ENCODE results near the gene RTN3. TPM values are rescaled to one million over a fixed set of nuclear protein-coding genes. Genes with fewer than 3 reads are reported as not detected.

Gene RTN3
- polyA plus RNA-seq, 1 donor from 2014 or later, result 283 TPM

DNA sequence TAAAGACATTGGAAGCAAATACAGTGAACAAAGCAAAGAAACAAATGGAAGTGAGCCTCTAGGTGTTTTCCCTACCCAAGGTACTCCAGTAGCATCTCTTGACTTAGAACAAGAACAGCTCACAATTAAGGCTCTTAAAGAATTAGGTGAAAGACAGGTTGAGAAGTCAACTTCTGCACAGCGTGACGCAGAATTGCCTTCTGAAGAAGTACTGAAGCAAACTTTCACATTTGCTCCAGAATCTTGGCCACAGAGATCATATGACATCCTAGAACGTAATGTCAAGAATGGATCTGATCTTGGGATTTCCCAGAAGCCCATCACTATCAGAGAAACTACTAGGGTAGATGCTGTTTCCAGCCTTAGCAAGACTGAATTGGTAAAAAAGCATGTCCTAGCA is 39.3 kb downstream of the RTN3 start (continued):
- TF ChIP-seq, protein P1, sequence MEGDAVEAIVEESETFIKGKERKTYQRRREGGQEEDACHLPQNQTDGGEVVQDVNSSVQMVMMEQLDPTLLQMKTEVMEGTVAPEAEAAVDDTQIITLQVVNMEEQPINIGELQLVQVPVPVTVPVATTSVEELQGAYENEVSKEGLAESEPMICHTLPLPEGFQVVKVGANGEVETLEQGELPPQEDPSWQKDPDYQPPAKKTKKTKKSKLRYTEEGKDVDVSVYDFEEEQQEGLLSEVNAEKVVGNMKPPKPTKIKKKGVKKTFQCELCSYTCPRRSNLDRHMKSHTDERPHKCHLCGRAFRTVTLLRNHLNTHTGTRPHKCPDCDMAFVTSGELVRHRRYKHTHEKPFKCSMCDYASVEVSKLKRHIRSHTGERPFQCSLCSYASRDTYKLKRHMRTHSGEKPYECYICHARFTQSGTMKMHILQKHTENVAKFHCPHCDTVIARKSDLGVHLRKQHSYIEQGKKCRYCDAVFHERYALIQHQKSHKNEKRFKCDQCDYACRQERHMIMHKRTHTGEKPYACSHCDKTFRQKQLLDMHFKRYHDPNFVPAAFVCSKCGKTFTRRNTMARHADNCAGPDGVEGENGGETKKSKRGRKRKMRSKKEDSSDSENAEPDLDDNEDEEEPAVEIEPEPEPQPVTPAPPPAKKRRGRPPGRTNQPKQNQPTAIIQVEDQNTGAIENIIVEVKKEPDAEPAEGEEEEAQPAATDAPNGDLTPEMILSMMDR (IDR thresholded peaks at IDR 0.05; ENCODE audit: poor library complexity, severe bottlenecking), result no peak

DNA sequence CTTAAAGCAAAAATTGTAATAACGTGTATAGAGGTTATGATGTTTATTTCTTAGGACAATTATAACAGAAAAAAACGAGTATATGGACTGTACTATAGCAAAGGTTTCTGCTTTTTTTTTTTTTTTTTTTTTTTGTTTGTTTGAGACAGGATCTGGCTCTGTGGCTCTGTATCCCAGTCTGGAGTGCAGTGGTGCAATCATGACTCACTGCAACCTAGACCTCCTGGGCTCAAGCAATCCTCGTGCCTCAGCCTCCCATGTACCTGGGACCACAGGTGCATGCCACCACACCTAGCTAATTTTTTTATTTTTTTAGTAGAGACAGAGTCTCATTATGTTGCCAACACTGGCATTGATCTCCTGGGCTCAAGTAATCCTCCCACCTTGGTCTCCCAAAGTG is 48.0 kb downstream of the RTN3 start:
- Histone ChIP-seq H3K9me3 (ENCODE audit: low read length) (no peaks in the 10 kb centered on the region), H3K9ac (ENCODE audit: low read length) (no peak overlapping the region), H3K27me3 (ENCODE audit: insufficient read depth, low read depth, low read length) (no peaks in the 10 kb centered on the region), H3K36me3 (ENCODE audit: insufficient read depth, low read length) (no peaks in the 10 kb centered on the region), H4K20me1 (ENCODE audit: insufficient read depth) (peaks cover 7% of the 10 kb centered on the region), H3K27ac (ENCODE audit: low read length) (no peak overlapping the region), H3K4me3 (ENCODE audit: low read length) (no peak overlapping the region), H3K9me2 (ENCODE audit: insufficient read depth, low read length) (no peaks in the 10 kb centered on the region), H3K79me2 (replicated peaks; ENCODE audit: insufficient read depth, low read length) (peaks cover 46% of the 10 kb centered on the region), H2AFZ (ENCODE audit: low read depth, low read length) (no peak overlapping the region), H3F3A (ENCODE audit: insufficient read depth, low read length, poor library complexity, severe bottlenecking) (no peaks in the 10 kb centered on the region), H3K4me2 (ENCODE audit: low read length) (no peak overlapping the region)
- TF ChIP-seq SMC3 (conservative IDR thresholded peaks at IDR 0.05; ENCODE audit: poor library complexity), result no peak
- TF ChIP-seq EP300 (conservative IDR thresholded peaks at IDR 0.05; ENCODE audit: poor library complexity, severe bottlenecking), result no peak
- no peak for TF ChIP-seq POLR2AphosphoS5 (IDR thresholded peaks at IDR 0.05)
- no peak for TF ChIP-seq RAD21 (conservative IDR thresholded peaks at IDR 0.05)
- TF ChIP-seq MXI1 (conservative IDR thresholded peaks at IDR 0.05; ENCODE audit: poor library complexity, severe bottlenecking), result no peak
- no peak for TF ChIP-seq TAF1 (IDR thresholded peaks at IDR 0.05; ENCODE audit: low read depth)
- TF ChIP-seq, protein P1 (IDR thresholded peaks at IDR 0.05; ENCODE audit: poor library complexity, severe bottlenecking), result no peak
- TF ChIP-seq, protein P2, sequence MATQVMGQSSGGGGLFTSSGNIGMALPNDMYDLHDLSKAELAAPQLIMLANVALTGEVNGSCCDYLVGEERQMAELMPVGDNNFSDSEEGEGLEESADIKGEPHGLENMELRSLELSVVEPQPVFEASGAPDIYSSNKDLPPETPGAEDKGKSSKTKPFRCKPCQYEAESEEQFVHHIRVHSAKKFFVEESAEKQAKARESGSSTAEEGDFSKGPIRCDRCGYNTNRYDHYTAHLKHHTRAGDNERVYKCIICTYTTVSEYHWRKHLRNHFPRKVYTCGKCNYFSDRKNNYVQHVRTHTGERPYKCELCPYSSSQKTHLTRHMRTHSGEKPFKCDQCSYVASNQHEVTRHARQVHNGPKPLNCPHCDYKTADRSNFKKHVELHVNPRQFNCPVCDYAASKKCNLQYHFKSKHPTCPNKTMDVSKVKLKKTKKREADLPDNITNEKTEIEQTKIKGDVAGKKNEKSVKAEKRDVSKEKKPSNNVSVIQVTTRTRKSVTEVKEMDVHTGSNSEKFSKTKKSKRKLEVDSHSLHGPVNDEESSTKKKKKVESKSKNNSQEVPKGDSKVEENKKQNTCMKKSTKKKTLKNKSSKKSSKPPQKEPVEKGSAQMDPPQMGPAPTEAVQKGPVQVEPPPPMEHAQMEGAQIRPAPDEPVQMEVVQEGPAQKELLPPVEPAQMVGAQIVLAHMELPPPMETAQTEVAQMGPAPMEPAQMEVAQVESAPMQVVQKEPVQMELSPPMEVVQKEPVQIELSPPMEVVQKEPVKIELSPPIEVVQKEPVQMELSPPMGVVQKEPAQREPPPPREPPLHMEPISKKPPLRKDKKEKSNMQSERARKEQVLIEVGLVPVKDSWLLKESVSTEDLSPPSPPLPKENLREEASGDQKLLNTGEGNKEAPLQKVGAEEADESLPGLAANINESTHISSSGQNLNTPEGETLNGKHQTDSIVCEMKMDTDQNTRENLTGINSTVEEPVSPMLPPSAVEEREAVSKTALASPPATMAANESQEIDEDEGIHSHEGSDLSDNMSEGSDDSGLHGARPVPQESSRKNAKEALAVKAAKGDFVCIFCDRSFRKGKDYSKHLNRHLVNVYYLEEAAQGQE (IDR thresholded peaks at IDR 0.05; ENCODE audit: borderline replicate concordance), result no peak
- TF ChIP-seq EZH2 (IDR thresholded peaks at IDR 0.05; ENCODE audit: borderline replicate concordance, insufficient read depth, low read length, poor library complexity, severe bottlenecking), result no peak

DNA sequence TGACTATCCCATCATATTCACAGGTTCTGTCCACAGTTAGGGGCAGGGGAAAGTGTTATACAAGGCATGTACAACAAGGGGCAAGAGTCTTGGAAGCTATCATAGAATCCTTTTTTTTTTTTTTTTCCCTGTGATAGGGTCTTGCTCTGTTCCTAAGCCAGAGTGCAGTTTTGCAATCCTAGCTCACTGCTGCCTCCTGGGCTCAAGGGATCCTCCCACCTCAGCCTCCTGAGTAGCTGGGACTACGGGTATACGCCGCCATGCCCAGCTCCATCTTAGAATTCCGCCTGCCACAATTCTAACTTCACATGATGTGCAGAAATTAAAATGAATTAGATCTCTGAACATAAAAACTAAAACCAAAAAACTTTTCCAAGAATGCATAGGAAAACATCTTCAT is 55.6 kb downstream of the RTN3 start:
- no peak overlapping the region for H3K27ac ChIP-seq (ENCODE audit: low read length)
- no peaks in the 10 kb centered on the region for H3K27me3 ChIP-seq (ENCODE audit: insufficient read depth, low read depth, low read length)
- peaks cover 27% of the 10 kb centered on the region for H4K20me1 ChIP-seq (ENCODE audit: insufficient read depth)
- no peaks in the 10 kb centered on the region for H3K9me2 ChIP-seq (ENCODE audit: insufficient read depth, low read length)
- H3K79me2 ChIP-seq (replicated peaks; ENCODE audit: insufficient read depth, low read length), result peaks cover 26% of the 10 kb centered on the region
- H3K36me3 ChIP-seq (ENCODE audit: insufficient read depth, low read length), result no peaks in the 10 kb centered on the region
- H3F3A ChIP-seq (ENCODE audit: insufficient read depth, low read length, poor library complexity, severe bottlenecking), result no peaks in the 10 kb centered on the region
- no peaks in the 10 kb centered on the region for H3K9me3 ChIP-seq (ENCODE audit: low read length)
- H2AFZ ChIP-seq (ENCODE audit: low read depth, low read length), result no peak overlapping the region
- no peak for TF ChIP-seq RAD21 (conservative IDR thresholded peaks at IDR 0.05)
- no peak for TF ChIP-seq POLR2AphosphoS5 (IDR thresholded peaks at IDR 0.05)
- no peak for TF ChIP-seq EP300 (conservative IDR thresholded peaks at IDR 0.05; ENCODE audit: poor library complexity, severe bottlenecking)
- no peak for TF ChIP-seq SMC3 (conservative IDR thresholded peaks at IDR 0.05; ENCODE audit: poor library complexity)
- TF ChIP-seq EZH2 (IDR thresholded peaks at IDR 0.05; ENCODE audit: borderline replicate concordance, insufficient read depth, low read length, poor library complexity, severe bottlenecking), result no peak
- TF ChIP-seq, protein P1 (IDR thresholded peaks at IDR 0.05; ENCODE audit: poor library complexity, severe bottlenecking), result no peak
- TF ChIP-seq, protein P2 (IDR thresholded peaks at IDR 0.05; ENCODE audit: borderline replicate concordance), result no peak
- TF ChIP-seq MXI1 (conservative IDR thresholded peaks at IDR 0.05; ENCODE audit: poor library complexity, severe bottlenecking), result no peak
- TF ChIP-seq TAF1 (IDR thresholded peaks at IDR 0.05; ENCODE audit: low read depth), result no peak
- no peak overlapping the region for H3K9ac ChIP-seq (ENCODE audit: low read length)
- H3K4me2 ChIP-seq (ENCODE audit: low read length), result no peak overlapping the region
- H3K4me3 ChIP-seq (ENCODE audit: low read length), result no peak overlapping the region

Data from neural cell (in vitro differentiated cells).